ENCODE results near the gene NCBP3.

Gene NCBP3

GRCh38 chr17:3885970-3886369, 39.9 kb upstream of the NCBP3 start:
- peaks cover 16% of the 10 kb centered on the region for H3K4me1 ChIP-seq (ENCODE audit: insufficient read depth, low read length, poor library complexity, severe bottlenecking)
- no peaks in the 10 kb centered on the region for H3F3A ChIP-seq (ENCODE audit: low read depth)
- H4K20me1 ChIP-seq (ENCODE audit: insufficient read depth, low read length, poor library complexity, severe bottlenecking): no peaks in the 10 kb centered on the region
- H3K4me3 ChIP-seq (ENCODE audit: low read length, poor library complexity, severe bottlenecking): no peak overlapping the region
- TF ChIP-seq EZH2phosphoT487 (IDR thresholded peaks at IDR 0.05; ENCODE audit: borderline replicate concordance): no peak
- TF ChIP-seq, protein P1, sequence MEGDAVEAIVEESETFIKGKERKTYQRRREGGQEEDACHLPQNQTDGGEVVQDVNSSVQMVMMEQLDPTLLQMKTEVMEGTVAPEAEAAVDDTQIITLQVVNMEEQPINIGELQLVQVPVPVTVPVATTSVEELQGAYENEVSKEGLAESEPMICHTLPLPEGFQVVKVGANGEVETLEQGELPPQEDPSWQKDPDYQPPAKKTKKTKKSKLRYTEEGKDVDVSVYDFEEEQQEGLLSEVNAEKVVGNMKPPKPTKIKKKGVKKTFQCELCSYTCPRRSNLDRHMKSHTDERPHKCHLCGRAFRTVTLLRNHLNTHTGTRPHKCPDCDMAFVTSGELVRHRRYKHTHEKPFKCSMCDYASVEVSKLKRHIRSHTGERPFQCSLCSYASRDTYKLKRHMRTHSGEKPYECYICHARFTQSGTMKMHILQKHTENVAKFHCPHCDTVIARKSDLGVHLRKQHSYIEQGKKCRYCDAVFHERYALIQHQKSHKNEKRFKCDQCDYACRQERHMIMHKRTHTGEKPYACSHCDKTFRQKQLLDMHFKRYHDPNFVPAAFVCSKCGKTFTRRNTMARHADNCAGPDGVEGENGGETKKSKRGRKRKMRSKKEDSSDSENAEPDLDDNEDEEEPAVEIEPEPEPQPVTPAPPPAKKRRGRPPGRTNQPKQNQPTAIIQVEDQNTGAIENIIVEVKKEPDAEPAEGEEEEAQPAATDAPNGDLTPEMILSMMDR (conservative IDR thresholded peaks at IDR 0.05; ENCODE audit: low read length): no peak
- no peak overlapping the region for H3K4me2 ChIP-seq (ENCODE audit: low read depth, low read length, poor library complexity, severe bottlenecking)
- H2AFZ ChIP-seq (ENCODE audit: low read length): no peak overlapping the region
- H3K9me3 ChIP-seq (ENCODE audit: insufficient read depth, low read depth, low read length): no peaks in the 10 kb centered on the region
- H3K36me3 ChIP-seq (ENCODE audit: insufficient read depth, low read length): no peaks in the 10 kb centered on the region
- no peak overlapping the region for H3K9ac ChIP-seq (ENCODE audit: low read depth, low read length, poor library complexity, severe bottlenecking)
- no peaks in the 10 kb centered on the region for H3K9me2 ChIP-seq (replicated peaks; ENCODE audit: low read depth, low read length)
- no peaks in the 10 kb centered on the region for H3K79me2 ChIP-seq (ENCODE audit: insufficient read depth, low read length)
- H3K27me3 ChIP-seq (ENCODE audit: insufficient read depth, low read length, poor library complexity, severe bottlenecking): no peaks in the 10 kb centered on the region

- Histone ChIP-seq H3K4me2 (ENCODE audit: low read depth, low read length, poor library complexity, severe bottlenecking) (no peak overlapping the region), H3K9ac (ENCODE audit: low read depth, low read length, poor library complexity, severe bottlenecking) (no peak overlapping the region), H3K27me3 (ENCODE audit: insufficient read depth, low read length, poor library complexity, severe bottlenecking) (no peaks in the 10 kb centered on the region), H3F3A (ENCODE audit: low read depth) (no peaks in the 10 kb centered on the region), H4K20me1 (ENCODE audit: insufficient read depth, low read length, poor library complexity, severe bottlenecking) (no peaks in the 10 kb centered on the region), H3K9me3 (ENCODE audit: insufficient read depth, low read depth, low read length) (no peaks in the 10 kb centered on the region), H3K36me3 (ENCODE audit: insufficient read depth, low read length) (no peaks in the 10 kb centered on the region), H3K4me1 (ENCODE audit: insufficient read depth, low read length, poor library complexity, severe bottlenecking) (peaks cover 16% of the 10 kb centered on the region), H2AFZ (ENCODE audit: low read length) (no peak overlapping the region), H3K79me2 (ENCODE audit: insufficient read depth, low read length) (no peaks in the 10 kb centered on the region), H3K9me2 (replicated peaks; ENCODE audit: low read depth, low read length) (no peaks in the 10 kb centered on the region), H3K4me3 (ENCODE audit: low read length, poor library complexity, severe bottlenecking) (no peak overlapping the region)
- TF ChIP-seq, protein P1 (conservative IDR thresholded peaks at IDR 0.05; ENCODE audit: low read length): no peak
- no peak for TF ChIP-seq EZH2phosphoT487 (IDR thresholded peaks at IDR 0.05; ENCODE audit: borderline replicate concordance)
Observed at GRCh38 chr17:3885271-3885670, 39.2 kb upstream of the NCBP3 start.

DNA sequence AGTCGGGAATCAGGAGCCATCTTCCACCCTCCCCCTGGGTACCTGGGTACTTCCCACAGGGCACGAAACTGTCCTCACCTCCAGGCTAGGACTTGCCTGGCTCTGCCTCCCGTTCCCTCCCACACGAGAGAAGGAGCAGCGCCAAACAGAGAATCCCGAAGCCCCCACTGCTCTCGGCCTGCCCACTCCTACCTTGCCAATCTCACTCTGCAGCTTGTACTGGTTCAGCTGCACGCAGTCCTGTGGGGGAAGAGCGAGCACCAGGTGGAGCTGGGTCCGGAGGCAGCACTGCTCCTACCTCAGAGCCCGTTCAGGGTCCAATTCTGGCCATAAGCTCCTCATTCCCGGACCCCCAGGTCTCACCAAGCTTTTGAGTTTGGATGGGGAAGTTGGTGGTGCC, 38.1 kb upstream of the NCBP3 start:
- Histone ChIP-seq H3K36me3 (ENCODE audit: insufficient read depth, low read length) (no peaks in the 10 kb centered on the region), H3K9me2 (replicated peaks; ENCODE audit: low read depth, low read length) (no peaks in the 10 kb centered on the region)
- TF ChIP-seq, protein P1 (conservative IDR thresholded peaks at IDR 0.05; ENCODE audit: low read length): no peak
- TF ChIP-seq EZH2phosphoT487 (IDR thresholded peaks at IDR 0.05; ENCODE audit: borderline replicate concordance): no peak

More for the DNA sequence above, 38.1 kb upstream of the NCBP3 start:
- Histone ChIP-seq H3K9me3 (ENCODE audit: insufficient read depth, low read depth, low read length) (no peaks in the 10 kb centered on the region), H3K27me3 (ENCODE audit: insufficient read depth, low read length, poor library complexity, severe bottlenecking) (no peaks in the 10 kb centered on the region), H3F3A (ENCODE audit: low read depth) (no peaks in the 10 kb centered on the region), H3K79me2 (ENCODE audit: insufficient read depth, low read length) (no peaks in the 10 kb centered on the region), H3K4me3 (ENCODE audit: low read length, poor library complexity, severe bottlenecking) (no peak overlapping the region), H4K20me1 (ENCODE audit: insufficient read depth, low read length, poor library complexity, severe bottlenecking) (no peaks in the 10 kb centered on the region), H3K9ac (ENCODE audit: low read depth, low read length, poor library complexity, severe bottlenecking) (no peak overlapping the region), H3K4me2 (ENCODE audit: low read depth, low read length, poor library complexity, severe bottlenecking) (no peak overlapping the region), H3K4me1 (ENCODE audit: insufficient read depth, low read length, poor library complexity, severe bottlenecking) (peaks cover 16% of the 10 kb centered on the region), H2AFZ (ENCODE audit: low read length) (no peak overlapping the region)
